GM12873 (cell line): Measurements from ENCODE around the gene ABCG1.

Experiments
- CTCF ChIP-seq: IDR thresholded peaks from 2 replicates; pipeline ENCODE4 v1.5.1; 2012; ENCODE audit warnings: low read depth, mild to moderate bottlenecking, moderate library complexity, low read length, control low read depth; ENCODE audit not compliant: insufficient read depth; ENCODE audit errors: missing control alignments

Gene ABCG1

GRCh38 chr21:42225571-42226155 is 6.7 kb downstream of the ABCG1 start:
- TF ChIP-seq CTCF: no peak

- TF ChIP-seq CTCF: no peak
Measured at GRCh38 chr21:42226626-42227025, 7.7 kb downstream of the ABCG1 start.

- no peak for TF ChIP-seq CTCF
Measured at GRCh38 chr21:42227909-42228708, 9.2 kb downstream of the ABCG1 start.

DNA sequence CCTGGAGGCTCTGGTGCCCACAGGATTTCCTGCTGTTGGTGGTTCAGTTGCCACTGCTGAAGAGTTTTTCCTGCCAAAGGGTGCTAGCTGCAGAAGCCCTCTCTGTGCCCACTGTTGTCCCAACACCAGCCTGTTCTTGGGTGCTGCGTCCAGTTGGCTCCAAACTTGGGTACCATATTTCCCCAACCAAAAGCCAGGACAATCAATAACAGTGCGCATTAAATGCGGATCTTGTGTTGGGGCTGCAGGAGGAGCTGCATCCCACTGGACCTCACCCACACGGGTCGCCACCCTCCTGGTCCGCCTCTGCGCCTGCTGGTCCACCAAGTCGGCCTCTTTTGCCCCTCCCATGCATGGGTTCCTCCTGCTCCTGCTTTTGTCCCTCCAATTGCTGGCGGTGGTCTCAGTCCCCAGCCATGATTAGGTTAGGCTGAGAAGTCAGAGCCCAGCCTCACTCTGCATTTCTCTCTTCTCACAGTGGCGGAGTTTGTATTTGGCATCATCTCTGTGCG is 9.8 kb downstream of the ABCG1 start:
- TF ChIP-seq CTCF: no peak

GRCh38 chr21:42229676-42230075 is 10.7 kb downstream of the ABCG1 start:
- TF ChIP-seq CTCF: no peak

DNA sequence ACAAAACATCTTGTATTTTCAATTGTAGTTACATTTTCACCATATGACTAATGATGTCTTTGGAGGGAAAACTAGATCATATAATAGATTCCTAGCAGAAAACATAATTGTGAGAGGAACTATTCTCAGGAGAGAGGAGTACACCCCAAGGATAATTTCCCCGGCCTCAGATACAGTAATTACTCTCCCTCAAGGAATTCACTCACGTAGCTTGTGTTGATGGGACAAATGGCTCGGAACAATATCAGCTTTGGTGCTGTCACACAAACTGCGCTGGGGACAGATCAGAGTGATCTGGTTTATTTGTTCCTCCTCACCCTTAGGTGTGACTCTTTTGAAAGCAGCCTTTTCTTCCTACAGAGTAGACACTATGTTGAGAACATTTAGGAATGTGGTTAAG is 11.2 kb downstream of the ABCG1 start:
- TF ChIP-seq CTCF: no peak

- no peak for TF ChIP-seq CTCF
Measured at GRCh38 chr21:42230636-42231035, 11.7 kb downstream of the ABCG1 start.
